CD14-positive monocyte (primary cell): ENCODE data around the gene TNFRSF19. TPM values are rescaled to one million over a fixed set of nuclear protein-coding genes. Genes with fewer than 3 reads are reported as not detected.

Experiments used
- DNase-seq, 3 donors: peaks; one replicate each; pipeline ENCODE4 v3.0.0-alpha.2; 2011 to 2022
- H2AFZ ChIP-seq: 2 replicates; pipeline ENCODE4 v1.6.0; 2012; ENCODE audit warnings: mild to moderate bottlenecking, low read depth, low read length, inconsistent platforms; ENCODE audit not compliant: insufficient read depth, poor library complexity, severe bottlenecking
- H3K27ac ChIP-seq, 2 donors: 1 replicate in 1 of 2; 2 replicates in 1 of 2; pipeline ENCODE4 v1.5.1; 2012 to 2013; ENCODE audit warnings: low read length in 2 of 2, control low read depth in 1 of 2, inconsistent platforms in 1 of 2, low read depth in 1 of 2, mild to moderate bottlenecking in 1 of 2
- H3K27me3 ChIP-seq, 2 donors: one replicate each; pipeline versions ENCODE4 v1.6.0 to v1.6.1; 2011 to 2013; ENCODE audit warnings: low read length in 2 of 2; ENCODE audit not compliant: control insufficient read depth in 2 of 2, insufficient read depth in 2 of 2
- H3K36me3 ChIP-seq, 2 donors: replicated peaks in 1 of 2; 1 replicate in 1 of 2; 2 replicates in 1 of 2; pipeline versions ENCODE4 v1.5.1 to v1.6.1; 2012 to 2013; ENCODE audit warnings: low read length in 2 of 2, control low read depth in 1 of 2, inconsistent platforms in 1 of 2, mild to moderate bottlenecking in 1 of 2; ENCODE audit not compliant: insufficient read depth in 2 of 2, control insufficient read depth in 1 of 2
- H3K4me1 ChIP-seq, 2 donors: 1 replicate in 1 of 2; 2 replicates in 1 of 2; pipeline versions ENCODE4 v1.5.1 to v1.6.1; 2012 to 2013; ENCODE audit warnings: low read length in 2 of 2, control low read depth in 1 of 2, inconsistent platforms in 1 of 2, mild to moderate bottlenecking in 1 of 2, moderate library complexity in 1 of 2; ENCODE audit not compliant: insufficient read depth in 2 of 2, control insufficient read depth in 1 of 2
- H3K4me2 ChIP-seq: replicated peaks from 2 replicates; pipeline ENCODE3; 2012; ENCODE audit warnings: low read length, moderate library complexity, mild to moderate bottlenecking; ENCODE audit not compliant: poor library complexity, severe bottlenecking; ENCODE audit errors: extremely low read depth
- H3K4me3 ChIP-seq, 3 experiments: fragments of 200-600 bp in 1 of 3; sonication (generic) in 1 of 3; replicated peaks in 1 of 3; 1 replicate in 2 of 3; 2 replicates in 1 of 3; pipeline ENCODE4 v1.5.1; 2011 to 2013; ENCODE audit warnings: low read length in 3 of 3, mild to moderate bottlenecking in 3 of 3, control low read depth in 2 of 3, low read depth in 2 of 3, inconsistent platforms in 1 of 3, moderate library complexity in 1 of 3
- H3K79me2 ChIP-seq: 2 replicates; pipeline ENCODE4 v1.6.0; 2012; ENCODE audit warnings: mild to moderate bottlenecking, control low read depth, inconsistent platforms, low read length, moderate library complexity; ENCODE audit not compliant: insufficient read depth
- H3K9ac ChIP-seq: 2 replicates; pipeline ENCODE4 v1.6.0; 2017; ENCODE audit warnings: low read length, mild to moderate bottlenecking; ENCODE audit not compliant: insufficient read depth, poor library complexity, severe bottlenecking
- H3K9me3 ChIP-seq, 2 donors: replicated peaks in 1 of 2; 1 replicate in 1 of 2; 2 replicates in 1 of 2; pipeline versions ENCODE4 v1.5.1 to v1.6.1; 2012 to 2013; ENCODE audit warnings: low read length in 2 of 2, control low read depth in 1 of 2; ENCODE audit not compliant: control insufficient read depth in 1 of 2, insufficient read depth in 1 of 2
- H4K20me1 ChIP-seq: 2 replicates; pipeline ENCODE4 v1.6.0; 2012; ENCODE audit warnings: mild to moderate bottlenecking, low read length, control low read depth, moderate library complexity; ENCODE audit not compliant: insufficient read depth
- H3K27ac Mint-ChIP-seq, 7 donors: one replicate each; pipeline ENCODE4 v1.8.0; 2020; ENCODE audit warnings: mild to moderate bottlenecking in 7 of 7, mixed read lengths in 7 of 7, moderate library complexity in 6 of 7, inconsistent platforms in 2 of 7
- H3K27me3 Mint-ChIP-seq, 3 donors: one replicate each; pipeline ENCODE4 v1.8.0; 2021 to 2022; ENCODE audit warnings: low read depth in 3 of 3, mild to moderate bottlenecking in 3 of 3, mixed read lengths in 3 of 3, moderate library complexity in 3 of 3, inconsistent platforms in 1 of 3
- H3K36me3 Mint-ChIP-seq, 2 donors: one replicate each; pipeline ENCODE4 v1.8.0; 2020; ENCODE audit warnings: mixed read lengths in 2 of 2, inconsistent platforms in 1 of 2, mild to moderate bottlenecking in 1 of 2
- H3K4me1 Mint-ChIP-seq: one replicate; pipeline ENCODE4 v1.8.0; 2020; ENCODE audit warnings: mild to moderate bottlenecking, mixed read lengths
- H3K4me3 Mint-ChIP-seq, 2 donors: one replicate each; pipeline ENCODE4 v1.8.0; 2020; ENCODE audit warnings: mild to moderate bottlenecking in 2 of 2, mixed read lengths in 2 of 2, moderate library complexity in 1 of 2
- H3K9me3 Mint-ChIP-seq, 7 donors: one replicate each; pipeline ENCODE4 v1.8.0; 2020 to 2022; ENCODE audit warnings: mixed read lengths in 7 of 7, mild to moderate bottlenecking in 6 of 7, moderate library complexity in 6 of 7, inconsistent platforms in 2 of 7
- CTCF ChIP-seq: fragments of 200-600 bp; IDR thresholded peaks from one replicate; pipeline ENCODE4 v1.8.0; 2022; ENCODE audit warnings: antibody characterized with exemption, mild to moderate bottlenecking
- WGBS: methylation state at CpG from one replicate; pipeline ENCODE4 v1.1.5; 2013; ENCODE audit warnings: missing lambda C conversion rate; ENCODE audit not compliant: insufficient coverage; 5-methylcytosine and 5-hydroxymethylcytosine counted together
- intact Hi-C, 2 donors: fragments of 100-400 bp; cut with micrococcal nuclease; formaldehyde crosslinking; loops; one replicate each; pipeline versions ENCODE4 v1.15.0 to v1.15.1; 2023
- polyA plus RNA-seq, 3 donors: library from polyadenylated mRNA; depleted of rRNA in 1 of 3; unstranded in 2 of 3; stranded (reverse) in 1 of 3; fragments of 300-500 nt in 2 of 3; fragments of >200 nt in 1 of 3; fragmentation: Illumina TruSeq in 2 of 3; gene quantifications; 1 replicate in 2 of 3; 2 replicates in 1 of 3; pipeline ENCODE4 v1.2.3, GENCODE V29; 2012 to 2021

TNFRSF19 gene
- polyA plus RNA-seq, 3 donors, result 0.11 TPM; not detected in 2

- no peaks in the 10 kb centered on the region for H3K27me3 Mint-ChIP-seq
- TF ChIP-seq CTCF, result no peak
- no peak overlapping the region for H3K4me3 ChIP-seq
- H3K9me3 ChIP-seq, result no peaks in the 10 kb centered on the region
- no peaks in the 10 kb centered on the region for H4K20me1 ChIP-seq
- no peaks in the 10 kb centered on the region for H3K79me2 ChIP-seq
- H3K4me1 Mint-ChIP-seq, result peaks cover 23% of the 10 kb centered on the region
- no peak overlapping the region for H3K27ac ChIP-seq
- H3K9ac ChIP-seq, result no peak overlapping the region
- H3K27me3 ChIP-seq, result no peaks in the 10 kb centered on the region
- no peaks in the 10 kb centered on the region for H3K36me3 ChIP-seq
- no peaks in the 10 kb centered on the region for H3K9me3 Mint-ChIP-seq
- DNase-seq, result no peak
- no peak overlapping the region for H3K4me3 Mint-ChIP-seq
- intact Hi-C loops, result no loop called here
- no peak overlapping the region for H3K4me2 ChIP-seq
- peaks cover 6 to 8% of the 10 kb centered on the region in 2 donors for H3K4me1 ChIP-seq
- no peak overlapping the region for H2AFZ ChIP-seq
- H3K36me3 Mint-ChIP-seq, result no peaks in the 10 kb centered on the region
- WGBS, result 86% methylated on average over 3 of the region's 9 CpGs
- no peak overlapping the region for H3K27ac Mint-ChIP-seq
Observed at GRCh38 chr13:23637829-23638228, 67.6 kb downstream of the TNFRSF19 start.

- peaks cover 2 to 5% (median 3%) of the 10 kb centered on the region in 7 donors for H3K9me3 Mint-ChIP-seq
- Histone ChIP-seq H3K9ac (no peak overlapping the region), H3K36me3 (no peaks in the 10 kb centered on the region), H3K4me3 (no peak overlapping the region), H3K27me3 (no peaks in the 10 kb centered on the region), H3K4me2 (no peak overlapping the region), H3K79me2 (no peaks in the 10 kb centered on the region), H3K4me1 (peaks cover 6 to 8% of the 10 kb centered on the region in 2 donors), H3K9me3 (peaks cover 0 to 4% of the 10 kb centered on the region in 2 donors), H3K27ac (no peak overlapping the region), H4K20me1 (no peaks in the 10 kb centered on the region), H2AFZ (no peak overlapping the region)
- no peak for TF ChIP-seq CTCF
- WGBS, result 95% methylated on average over 5 of the region's 6 CpGs
- no peak overlapping the region for H3K27ac Mint-ChIP-seq
- no peaks in the 10 kb centered on the region for H3K27me3 Mint-ChIP-seq
- no peak overlapping the region for H3K4me3 Mint-ChIP-seq
- intact Hi-C loops, result no loop called here
- H3K4me1 Mint-ChIP-seq, result peaks cover 26% of the 10 kb centered on the region
- no peaks in the 10 kb centered on the region for H3K36me3 Mint-ChIP-seq
- no peak for DNase-seq
Observed at GRCh38 chr13:23639674-23640073, 69.5 kb downstream of the TNFRSF19 start.
